ENCODE results near the gene MOCS1. TPM values are rescaled to one million over a fixed set of nuclear protein-coding genes. Genes with fewer than 3 reads are reported as not detected.
A peak's percentile ranks its signal among the peaks of the same experiment; 100 is the strongest.

The MOCS1 gene
- total RNA-seq, 1 donor, result 25.3 TPM

DNA sequence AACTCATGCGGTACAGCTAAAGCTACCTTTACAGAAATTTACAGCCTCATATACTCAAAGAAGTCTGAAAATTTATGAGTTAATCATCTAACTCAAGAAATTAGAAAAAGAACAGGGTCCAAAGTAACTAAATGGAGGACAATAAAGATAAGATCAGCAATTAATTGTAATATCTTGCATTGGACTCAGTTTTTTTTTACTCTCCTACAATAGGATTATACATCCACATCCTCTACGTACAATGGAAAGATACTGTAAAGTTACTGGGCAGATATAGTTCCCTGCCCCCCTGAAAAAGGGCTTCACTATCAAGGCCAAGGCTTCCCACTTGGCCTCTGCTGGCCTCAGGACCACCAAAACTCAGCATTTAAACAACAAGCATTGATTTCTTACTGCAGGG, 31.5 kb upstream of the MOCS1 start:
- Histone ChIP-seq H3K36me3 (ENCODE audit: insufficient read depth, low read length) (no peaks in the 10 kb centered on the region), H3K4me1 (ENCODE audit: insufficient read depth, low read length) (peaks cover 3% of the 10 kb centered on the region), H3K27ac (ENCODE audit: low read depth, low read length) (no peak overlapping the region), H4K20me1 (ENCODE audit: insufficient read depth, low read length) (no peaks in the 10 kb centered on the region), H3K79me2 (ENCODE audit: insufficient read depth, low read length) (no peaks in the 10 kb centered on the region), H3K4me3 (ENCODE audit: insufficient read depth, low read length) (no peak overlapping the region), H3K9me3 (ENCODE audit: low read depth, low read length) (no peaks in the 10 kb centered on the region), H2AFZ (ENCODE audit: low read length) (no peak overlapping the region), H3K27me3 (ENCODE audit: insufficient read depth, low read length) (peaks cover 8% of the 10 kb centered on the region), H3K4me2 (ENCODE audit: insufficient read depth, low read length) (no peak overlapping the region)
- TF ChIP-seq CTCF (IDR thresholded peaks at IDR 0.05; ENCODE audit: extremely low read depth, low read depth, low read length), result no peak
- DNase-seq (ENCODE audit: insufficient read length, low spot score, missing footprints), result no peak

DNA sequence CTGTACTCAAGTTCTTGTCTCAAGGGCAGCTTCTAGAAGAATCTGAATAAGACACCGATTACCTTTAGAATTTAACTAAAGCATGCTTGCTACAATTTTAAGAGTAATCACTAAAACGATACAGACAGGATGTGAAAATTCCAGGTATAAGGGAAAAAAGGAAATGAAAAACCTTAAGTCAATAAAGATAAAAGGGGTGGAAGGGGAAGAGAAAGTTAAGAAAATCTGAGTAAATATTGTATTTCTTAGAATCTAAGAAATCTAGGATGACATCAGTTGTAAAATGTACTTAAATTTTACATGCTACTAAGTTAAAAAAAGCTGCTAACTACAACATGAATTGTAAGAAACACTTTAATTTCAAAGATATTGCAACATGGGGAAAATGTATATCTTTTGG, 30.3 kb upstream of the MOCS1 start:
- H3K27me3 ChIP-seq (ENCODE audit: insufficient read depth, low read length), result peaks cover 8% of the 10 kb centered on the region
- H3K79me2 ChIP-seq (ENCODE audit: insufficient read depth, low read length), result no peaks in the 10 kb centered on the region
- DNase-seq (ENCODE audit: insufficient read length, low spot score, missing footprints), result no peak
- H4K20me1 ChIP-seq (ENCODE audit: insufficient read depth, low read length), result no peaks in the 10 kb centered on the region
- H3K4me3 ChIP-seq (ENCODE audit: insufficient read depth, low read length), result no peak overlapping the region
- H3K27ac ChIP-seq (ENCODE audit: low read depth, low read length), result no peak overlapping the region
- H3K4me2 ChIP-seq (ENCODE audit: insufficient read depth, low read length), result no peak overlapping the region
- no peaks in the 10 kb centered on the region for H3K9me3 ChIP-seq (ENCODE audit: low read depth, low read length)
- no peaks in the 10 kb centered on the region for H3K36me3 ChIP-seq (ENCODE audit: insufficient read depth, low read length)
- H2AFZ ChIP-seq (ENCODE audit: low read length), result no peak overlapping the region
- TF ChIP-seq CTCF (IDR thresholded peaks at IDR 0.05; ENCODE audit: extremely low read depth, low read depth, low read length), result no peak
- H3K4me1 ChIP-seq (ENCODE audit: insufficient read depth, low read length), result peaks cover 3% of the 10 kb centered on the region

- no peak overlapping the region for H3K4me2 ChIP-seq (ENCODE audit: insufficient read depth, low read length)
- no peak overlapping the region for H3K4me3 ChIP-seq (ENCODE audit: insufficient read depth, low read length)
- H2AFZ ChIP-seq (ENCODE audit: low read length), result no peak overlapping the region
- DNase-seq (ENCODE audit: insufficient read length, low spot score, missing footprints), result no peak
- no peaks in the 10 kb centered on the region for H3K79me2 ChIP-seq (ENCODE audit: insufficient read depth, low read length)
- no peak for TF ChIP-seq CTCF (IDR thresholded peaks at IDR 0.05; ENCODE audit: extremely low read depth, low read depth, low read length)
- no peak overlapping the region for H3K27ac ChIP-seq (ENCODE audit: low read depth, low read length)
- no peaks in the 10 kb centered on the region for H4K20me1 ChIP-seq (ENCODE audit: insufficient read depth, low read length)
- H3K4me1 ChIP-seq (ENCODE audit: insufficient read depth, low read length), result peaks cover 3% of the 10 kb centered on the region
- peaks cover 8% of the 10 kb centered on the region for H3K27me3 ChIP-seq (ENCODE audit: insufficient read depth, low read length)
- no peaks in the 10 kb centered on the region for H3K9me3 ChIP-seq (ENCODE audit: low read depth, low read length)
- H3K36me3 ChIP-seq (ENCODE audit: insufficient read depth, low read length), result no peaks in the 10 kb centered on the region
Observed at GRCh38 chr6:39964094-39964493, 29.8 kb upstream of the MOCS1 start.

DNA sequence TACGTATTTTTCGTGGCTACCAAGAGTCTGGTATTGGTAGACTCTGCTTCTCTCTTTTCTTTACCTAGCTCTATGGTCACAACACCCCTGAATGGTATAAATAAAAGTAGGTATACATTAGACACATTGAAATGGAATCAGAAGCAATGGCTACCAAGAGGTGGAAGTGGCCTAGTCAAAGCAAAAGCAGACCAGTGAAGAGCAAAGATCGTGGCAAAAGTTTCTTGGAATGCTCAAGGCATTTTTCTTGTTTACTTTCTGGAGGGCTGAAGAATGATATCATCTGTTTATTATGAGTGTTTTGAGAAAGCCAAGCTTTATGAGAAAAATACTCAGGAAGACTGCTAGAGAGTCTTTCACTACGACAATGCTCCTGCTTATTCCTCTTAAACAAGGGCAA, 28.6 kb upstream of the MOCS1 start:
- H3K4me3 ChIP-seq (ENCODE audit: insufficient read depth, low read length), result no peak overlapping the region
- no peak for TF ChIP-seq CTCF (IDR thresholded peaks at IDR 0.05; ENCODE audit: extremely low read depth, low read depth, low read length)
- no peaks in the 10 kb centered on the region for H3K36me3 ChIP-seq (ENCODE audit: insufficient read depth, low read length)
- DNase-seq (ENCODE audit: insufficient read length, low spot score, missing footprints), result peak; percentile 59
- H3K4me2 ChIP-seq (ENCODE audit: insufficient read depth, low read length), result no peak overlapping the region
- no peak overlapping the region for H3K27ac ChIP-seq (ENCODE audit: low read depth, low read length)
- no peaks in the 10 kb centered on the region for H4K20me1 ChIP-seq (ENCODE audit: insufficient read depth, low read length)
- H3K79me2 ChIP-seq (ENCODE audit: insufficient read depth, low read length), result no peaks in the 10 kb centered on the region
- no peaks in the 10 kb centered on the region for H3K9me3 ChIP-seq (ENCODE audit: low read depth, low read length)
- H2AFZ ChIP-seq (ENCODE audit: low read length), result peak overlapping the region; percentile 34
- H3K4me1 ChIP-seq (ENCODE audit: insufficient read depth, low read length), result peaks cover 3% of the 10 kb centered on the region
- H3K27me3 ChIP-seq (ENCODE audit: insufficient read depth, low read length), result peaks cover 8% of the 10 kb centered on the region
